ENCODE data around the gene SLC8A1.

SLC8A1 gene

DNA sequence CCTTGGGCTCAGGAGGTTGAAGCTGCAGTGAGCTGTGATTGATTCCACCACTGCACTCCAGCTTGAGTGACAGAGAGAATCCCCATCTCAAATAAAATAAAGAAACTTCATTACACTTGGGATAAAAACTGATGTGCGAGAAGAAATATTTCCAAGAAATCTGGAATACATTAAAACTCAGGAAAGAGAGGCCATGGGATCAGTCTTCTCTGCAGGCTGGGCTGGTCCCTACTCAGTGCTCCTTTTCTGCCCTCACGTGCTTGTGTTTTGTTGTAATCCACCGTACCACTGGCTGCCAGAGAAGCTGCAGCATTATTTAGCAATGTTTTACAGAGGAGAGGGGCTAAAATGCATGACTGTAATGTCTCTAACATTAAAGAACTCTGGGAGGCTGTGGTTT, 282.0 kb downstream of the SLC8A1 start:
- DNase-seq = no peak
- TF ChIP-seq GATA1 (IDR thresholded peaks at IDR 0.05; ENCODE audit: low read depth, low read length) = no peak
- TF ChIP-seq POLR2A (IDR thresholded peaks at IDR 0.05; ENCODE audit: low read length) = no peak

DNA sequence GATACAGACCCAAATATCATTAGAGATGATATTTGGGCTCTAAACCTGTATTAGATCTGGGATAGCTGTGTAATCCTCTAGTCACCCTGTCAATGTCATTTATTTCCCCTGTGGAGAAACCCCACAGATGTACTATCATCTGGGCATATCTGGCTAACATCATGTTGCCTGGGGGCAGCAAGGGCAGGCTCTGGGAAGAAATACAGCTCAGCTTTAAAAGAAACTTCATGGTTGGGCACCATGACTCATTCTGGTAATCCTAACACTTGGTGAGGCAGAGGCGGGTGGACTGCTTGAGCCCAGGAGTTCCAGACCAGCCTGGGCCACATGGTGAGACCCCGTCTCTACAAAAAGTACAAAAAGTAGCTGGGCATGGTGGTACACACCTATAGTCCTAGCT, 282.5 kb downstream of the SLC8A1 start:
- no peak for DNase-seq
- no peak for TF ChIP-seq GATA1 (IDR thresholded peaks at IDR 0.05; ENCODE audit: low read depth, low read length)
- TF ChIP-seq POLR2A (IDR thresholded peaks at IDR 0.05; ENCODE audit: low read length) = no peak

GRCh38 chr2:40168546-40168945, 283.3 kb downstream of the SLC8A1 start:
- no peak for DNase-seq
- TF ChIP-seq POLR2A (IDR thresholded peaks at IDR 0.05; ENCODE audit: low read length) (no peak), GATA1 (IDR thresholded peaks at IDR 0.05; ENCODE audit: low read depth, low read length) (no peak)

- TF ChIP-seq POLR2A (IDR thresholded peaks at IDR 0.05; ENCODE audit: low read length) = no peak
- DNase-seq = no peak
These were observed 283.9 kb downstream of the SLC8A1 start for GRCh38 chr2:40168032-40168431.

DNA sequence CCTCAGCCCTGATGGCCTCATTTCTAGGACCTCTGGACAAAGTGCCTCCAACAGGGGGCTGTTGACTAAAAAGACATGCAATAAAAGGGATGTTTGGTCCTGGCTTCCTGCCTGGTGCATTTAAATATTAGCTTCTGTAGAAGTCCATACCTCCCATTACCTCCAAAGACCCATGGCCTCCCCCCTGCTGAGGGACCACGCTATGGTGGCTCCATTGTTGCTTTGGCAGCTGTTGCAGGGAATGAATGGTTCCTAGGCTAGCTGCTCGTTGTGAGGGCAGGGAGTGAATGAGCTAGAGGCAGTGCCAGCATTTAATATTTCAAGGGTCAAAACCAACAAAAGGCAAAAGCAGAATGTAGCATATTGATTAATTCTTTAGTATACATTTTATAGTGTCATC, 285.9 kb downstream of the SLC8A1 start:
- TF ChIP-seq POLR2A (IDR thresholded peaks at IDR 0.05; ENCODE audit: low read length) (no peak), GATA1 (IDR thresholded peaks at IDR 0.05; ENCODE audit: low read depth, low read length) (no peak)
- DNase-seq = no peak

- no peak for DNase-seq
- TF ChIP-seq GATA1 (IDR thresholded peaks at IDR 0.05; ENCODE audit: low read depth, low read length) (no peak), POLR2A (IDR thresholded peaks at IDR 0.05; ENCODE audit: low read length) (no peak)
These were observed 286.4 kb downstream of the SLC8A1 start for GRCh38 chr2:40165509-40165844.

DNA sequence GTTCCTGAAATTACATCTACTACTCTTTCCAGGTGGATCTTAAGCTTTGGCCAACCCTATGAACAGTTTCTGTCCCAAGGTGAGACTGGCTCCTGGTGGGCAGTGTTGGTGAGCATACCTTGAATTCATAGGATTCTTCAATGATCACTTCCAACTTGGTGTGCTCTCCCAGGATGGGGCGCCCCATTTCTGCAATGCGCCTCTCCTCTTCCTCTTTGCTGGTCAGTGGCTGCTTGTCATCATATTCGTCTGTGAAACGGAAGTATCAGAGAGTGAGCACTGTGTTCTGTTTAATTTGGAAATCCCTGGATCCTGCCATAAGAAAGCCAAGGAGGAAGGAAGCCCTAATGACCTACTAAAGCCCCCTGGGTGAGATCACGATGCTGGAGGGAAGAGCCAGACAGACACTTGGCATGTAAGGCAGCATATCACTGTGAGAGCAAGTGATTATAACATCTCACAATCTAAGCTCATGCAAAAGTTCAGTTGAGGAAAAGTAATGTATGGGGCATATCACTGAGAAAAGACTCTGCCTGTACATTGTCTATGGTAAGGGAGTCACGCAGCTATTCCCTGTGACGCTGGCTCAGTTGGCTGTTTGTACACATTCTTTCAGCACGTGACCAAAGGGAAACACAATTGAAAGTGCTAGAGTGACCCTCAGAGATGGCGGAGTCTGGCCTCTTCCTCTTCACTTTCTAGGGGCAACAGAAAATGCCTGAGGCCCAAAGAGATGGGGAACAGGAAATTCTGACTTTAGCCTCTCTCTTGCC, 287.0 kb downstream of the SLC8A1 start:
- DNase-seq = no peak
- TF ChIP-seq POLR2A (IDR thresholded peaks at IDR 0.05; ENCODE audit: low read length) (no peak), GATA1 (IDR thresholded peaks at IDR 0.05; ENCODE audit: low read depth, low read length) (no peak)

DNA sequence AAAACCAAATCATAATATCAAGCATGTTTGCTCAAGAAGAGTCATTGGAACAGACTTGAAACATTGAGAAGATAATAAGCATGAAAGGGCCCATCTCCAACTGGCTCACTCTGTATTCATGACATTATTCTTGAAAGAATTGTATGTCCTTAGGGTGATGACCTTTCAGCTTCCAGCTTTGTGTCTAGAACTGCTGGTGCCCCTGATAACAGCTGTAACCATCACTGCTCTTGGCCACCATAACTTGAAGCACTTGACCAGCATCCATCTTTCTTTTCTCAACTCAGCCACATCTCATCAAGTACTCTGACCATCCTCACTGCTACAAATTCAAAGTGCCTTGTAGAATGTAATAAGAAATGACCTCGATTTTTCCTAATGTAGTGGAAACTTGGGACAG, 289.9 kb downstream of the SLC8A1 start:
- DNase-seq = no peak
- TF ChIP-seq POLR2A (IDR thresholded peaks at IDR 0.05; ENCODE audit: low read length) (no peak), GATA1 (IDR thresholded peaks at IDR 0.05; ENCODE audit: low read depth, low read length) (no peak)

GRCh38 chr2:40160751-40161218, 291.1 kb downstream of the SLC8A1 start:
- TF ChIP-seq POLR2A (IDR thresholded peaks at IDR 0.05; ENCODE audit: low read length) = no peak
- no peak for TF ChIP-seq GATA1 (IDR thresholded peaks at IDR 0.05; ENCODE audit: low read depth, low read length)
- DNase-seq = no peak

- TF ChIP-seq GATA1 (IDR thresholded peaks at IDR 0.05; ENCODE audit: low read depth, low read length) (no peak), POLR2A (IDR thresholded peaks at IDR 0.05; ENCODE audit: low read length) (no peak)
These were observed 292.6 kb downstream of the SLC8A1 start for GRCh38 chr2:40159333-40159732.

DNA sequence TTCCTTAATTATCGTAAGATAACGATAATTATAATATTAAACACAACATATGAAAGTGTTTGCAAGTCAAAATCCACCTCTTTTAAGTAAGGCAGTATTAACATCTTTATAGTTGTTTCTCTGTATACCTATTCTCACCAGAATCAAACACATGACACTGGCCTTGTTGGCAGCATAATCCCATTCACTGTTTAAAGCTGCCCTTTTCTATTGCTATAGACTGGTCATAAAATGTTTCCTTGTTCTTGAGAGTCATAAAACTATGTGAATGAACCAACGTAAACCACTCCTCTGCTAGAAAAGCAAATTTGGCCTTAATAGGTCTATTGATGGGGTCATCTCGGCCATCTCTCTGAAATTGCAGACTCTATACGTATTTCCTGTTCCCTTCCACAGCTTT, 293.1 kb downstream of the SLC8A1 start:
- TF ChIP-seq POLR2A (IDR thresholded peaks at IDR 0.05; ENCODE audit: low read length) (no peak), GATA1 (IDR thresholded peaks at IDR 0.05; ENCODE audit: low read depth, low read length) (no peak)
- no peak for DNase-seq

More at GRCh38 chr2:40159333-40159732, 292.6 kb downstream of the SLC8A1 start:
- no peak for DNase-seq

DNA sequence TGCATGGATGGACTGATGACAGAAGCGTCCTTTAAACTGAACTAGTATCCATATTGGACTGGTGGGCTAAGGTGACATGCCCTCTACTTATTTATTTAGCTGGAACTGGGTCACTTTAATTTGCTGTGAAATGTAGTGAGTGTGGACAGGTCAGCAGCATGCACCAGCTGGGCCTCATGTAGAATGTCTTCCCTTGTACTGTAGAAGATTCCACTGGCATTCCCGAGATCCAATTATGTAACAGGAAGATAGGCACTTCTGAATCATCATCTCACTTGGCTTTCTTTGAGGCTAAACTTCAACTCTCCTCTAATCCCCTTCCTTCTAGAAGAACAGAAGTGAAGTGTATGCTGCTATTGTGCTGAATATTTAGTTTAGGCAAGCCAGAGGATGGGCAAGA, 296.2 kb downstream of the SLC8A1 start:
- no peak for DNase-seq
- no peak for TF ChIP-seq GATA1 (IDR thresholded peaks at IDR 0.05; ENCODE audit: low read depth, low read length)
- no peak for TF ChIP-seq POLR2A (IDR thresholded peaks at IDR 0.05; ENCODE audit: low read length)

GRCh38 chr2:40150266-40150665, 301.6 kb downstream of the SLC8A1 start:
- DNase-seq = no peak
- TF ChIP-seq POLR2A (IDR thresholded peaks at IDR 0.05; ENCODE audit: low read length) = no peak
- TF ChIP-seq GATA1 (IDR thresholded peaks at IDR 0.05; ENCODE audit: low read depth, low read length) = no peak

DNA sequence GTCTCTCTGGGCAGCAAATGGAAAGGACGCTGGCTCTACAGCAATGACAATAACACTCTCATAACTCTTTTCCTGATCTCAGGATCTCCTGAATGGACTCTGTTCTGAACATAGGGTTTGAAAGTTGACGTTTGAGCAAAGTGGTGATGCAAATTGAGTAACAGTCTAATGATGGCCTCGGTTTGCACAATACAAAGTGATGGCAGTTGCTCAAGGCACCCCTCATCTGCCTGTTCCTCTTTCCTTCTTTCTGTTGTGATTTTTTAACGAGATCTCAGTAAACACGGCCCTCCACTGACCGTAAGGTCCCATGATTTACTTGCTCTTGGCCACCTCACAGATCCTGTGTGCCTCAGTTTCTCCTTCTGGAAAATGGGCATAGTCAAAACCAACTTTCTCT, 303.6 kb downstream of the SLC8A1 start:
- DNase-seq = no peak
- TF ChIP-seq GATA1 (IDR thresholded peaks at IDR 0.05; ENCODE audit: low read depth, low read length) (no peak), POLR2A (IDR thresholded peaks at IDR 0.05; ENCODE audit: low read length) (no peak)

GRCh38 chr2:40147360-40147759, 304.5 kb downstream of the SLC8A1 start:
- no peak for TF ChIP-seq GATA1 (IDR thresholded peaks at IDR 0.05; ENCODE audit: low read depth, low read length)
- TF ChIP-seq POLR2A (IDR thresholded peaks at IDR 0.05; ENCODE audit: low read length) = no peak
- no peak for DNase-seq

Data from erythroblast (primary cell).